Embryonic facial prominence (tissue), 1 donor: ENCODE measurements around the gene ANGPTL2.

ENCODE experiments used
- DNase-seq: peaks from one replicate; pipeline ENCODE4 v3.0.0-alpha.2; 2016; ENCODE audit errors: extremely low spot score

The ANGPTL2 gene

DNA sequence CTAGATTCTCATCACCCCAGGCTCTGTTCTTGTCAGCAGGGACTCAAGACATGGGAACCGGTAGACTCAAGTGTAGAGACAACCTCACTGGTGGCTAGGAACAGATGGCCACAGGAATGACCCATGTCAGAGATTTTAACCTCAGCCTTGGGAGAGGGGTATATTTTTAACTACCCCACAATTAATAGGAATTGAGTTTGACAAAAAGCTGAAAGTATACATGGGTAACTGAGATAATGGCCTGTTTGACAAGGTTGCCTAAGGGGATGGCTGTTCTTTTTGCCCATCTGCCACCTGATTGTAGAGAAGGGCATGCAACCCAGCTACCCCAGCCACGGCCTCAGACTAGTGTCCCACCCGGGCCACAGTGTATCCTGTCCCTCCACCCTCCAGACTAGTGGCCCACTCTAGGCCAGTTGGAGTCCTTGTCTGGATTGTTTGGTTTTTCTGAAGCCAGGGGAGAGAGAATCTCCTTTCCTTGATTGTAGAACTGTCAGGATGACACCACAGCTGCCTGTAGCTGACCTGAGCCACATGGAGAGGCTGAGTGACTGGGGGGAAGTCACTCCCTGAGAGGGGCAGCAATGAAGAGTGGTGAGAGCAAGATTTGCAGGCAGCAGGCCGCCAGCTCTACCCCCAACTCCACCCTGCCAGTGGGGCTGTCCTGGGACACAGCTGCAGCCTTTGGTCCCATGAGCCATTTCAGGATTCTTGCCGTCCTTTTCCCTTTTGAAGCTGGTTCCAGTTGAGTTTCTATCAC is 14.6 kb upstream of the ANGPTL2 start:
- DNase-seq = no peak

- no peak for DNase-seq
Observed at GRCh38 chr9:127136081-127136879, 13.8 kb upstream of the ANGPTL2 start.

DNA sequence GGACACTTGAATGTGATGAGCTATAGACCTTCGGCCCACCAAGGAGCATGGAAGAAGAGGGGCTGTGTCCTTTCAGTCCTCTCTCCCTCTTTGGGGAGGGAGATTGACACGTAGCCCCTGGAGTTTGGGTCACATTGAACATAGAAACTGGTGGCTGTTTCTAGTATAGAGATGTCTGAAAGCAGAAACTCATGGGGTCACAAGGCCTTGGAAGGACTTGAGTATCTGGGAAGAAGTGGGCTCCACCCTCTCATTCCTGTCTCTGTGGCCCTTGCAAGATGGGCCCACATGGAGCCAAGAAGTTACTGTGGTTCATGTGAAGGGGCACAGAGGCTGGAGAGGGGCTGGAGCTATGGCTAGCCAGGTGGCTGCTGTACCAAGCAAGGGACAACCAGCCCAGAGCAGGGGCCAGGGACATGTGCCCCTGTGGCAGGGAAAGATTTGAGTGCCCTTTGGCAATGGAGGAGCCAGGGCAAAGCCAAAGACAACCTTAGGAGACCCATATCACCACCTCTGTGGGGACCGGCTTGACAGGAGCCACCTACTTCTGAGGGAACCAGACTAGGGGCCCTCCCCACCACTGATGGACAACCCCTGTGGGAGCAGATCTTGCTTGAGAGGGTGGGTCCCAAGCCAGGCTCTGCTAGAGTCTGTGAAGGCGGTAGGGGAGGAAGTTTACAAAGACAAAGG is 12.8 kb upstream of the ANGPTL2 start:
- no peak for DNase-seq

GRCh38 chr9:127133739-127134167 is 11.3 kb upstream of the ANGPTL2 start:
- DNase-seq = no peak

DNA sequence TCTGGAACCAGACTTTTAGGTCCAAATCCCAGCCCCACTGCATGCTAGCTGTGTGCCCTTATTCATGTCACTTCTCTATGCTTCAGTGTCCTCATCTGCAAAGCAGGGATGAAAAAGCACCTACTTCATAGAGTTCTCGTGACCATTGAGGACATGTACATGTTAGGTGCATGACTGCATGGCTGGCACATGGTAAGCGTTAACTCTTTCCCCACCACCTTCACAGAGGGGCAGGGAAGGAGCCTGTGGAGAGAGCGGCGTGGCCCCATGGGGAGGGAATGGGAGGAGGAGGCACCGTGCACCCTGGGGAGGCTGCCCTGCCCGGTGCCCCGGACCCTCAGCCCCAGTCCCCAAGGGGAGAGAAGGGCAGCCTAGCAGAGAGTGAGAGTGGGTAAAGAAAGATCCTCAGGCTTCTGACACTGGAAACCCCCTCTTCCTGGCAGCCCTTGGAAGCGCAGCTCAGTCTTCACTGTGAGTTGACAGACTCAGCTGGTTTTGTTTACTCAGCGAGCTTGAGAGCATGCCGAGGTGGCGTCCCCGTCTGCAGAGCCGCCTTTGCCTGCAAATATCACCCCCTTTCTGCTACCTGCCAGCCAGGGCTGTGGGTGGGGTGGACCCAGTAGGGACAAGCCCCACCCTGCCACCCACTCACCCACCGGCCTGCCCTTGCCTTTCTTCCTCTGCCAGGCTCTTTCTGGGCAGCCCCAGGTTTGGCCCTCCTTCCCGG is 10.6 kb upstream of the ANGPTL2 start:
- DNase-seq = no peak

GRCh38 chr9:127132375-127132774 is 9.9 kb upstream of the ANGPTL2 start:
- no peak for DNase-seq

DNA sequence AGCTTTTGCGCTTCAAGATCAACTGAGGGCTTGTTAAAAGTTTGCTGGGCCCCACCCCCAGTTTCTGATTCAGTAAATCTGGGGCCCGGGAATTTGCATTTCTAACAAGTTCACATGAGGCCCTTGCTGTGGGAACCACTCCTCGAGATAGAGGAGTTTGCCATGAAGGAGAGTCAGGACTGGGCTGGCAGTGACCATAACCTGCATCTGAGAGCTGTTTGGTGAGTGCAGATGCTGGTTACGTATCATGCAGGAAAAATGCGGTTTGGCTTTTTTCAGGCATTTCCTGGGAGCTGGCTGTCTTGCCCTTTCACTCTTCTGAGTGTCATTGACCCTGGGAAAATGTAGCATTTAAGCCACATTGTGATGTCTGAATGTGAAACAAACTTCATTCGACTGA is 9.4 kb upstream of the ANGPTL2 start:
- DNase-seq = no peak

DNA sequence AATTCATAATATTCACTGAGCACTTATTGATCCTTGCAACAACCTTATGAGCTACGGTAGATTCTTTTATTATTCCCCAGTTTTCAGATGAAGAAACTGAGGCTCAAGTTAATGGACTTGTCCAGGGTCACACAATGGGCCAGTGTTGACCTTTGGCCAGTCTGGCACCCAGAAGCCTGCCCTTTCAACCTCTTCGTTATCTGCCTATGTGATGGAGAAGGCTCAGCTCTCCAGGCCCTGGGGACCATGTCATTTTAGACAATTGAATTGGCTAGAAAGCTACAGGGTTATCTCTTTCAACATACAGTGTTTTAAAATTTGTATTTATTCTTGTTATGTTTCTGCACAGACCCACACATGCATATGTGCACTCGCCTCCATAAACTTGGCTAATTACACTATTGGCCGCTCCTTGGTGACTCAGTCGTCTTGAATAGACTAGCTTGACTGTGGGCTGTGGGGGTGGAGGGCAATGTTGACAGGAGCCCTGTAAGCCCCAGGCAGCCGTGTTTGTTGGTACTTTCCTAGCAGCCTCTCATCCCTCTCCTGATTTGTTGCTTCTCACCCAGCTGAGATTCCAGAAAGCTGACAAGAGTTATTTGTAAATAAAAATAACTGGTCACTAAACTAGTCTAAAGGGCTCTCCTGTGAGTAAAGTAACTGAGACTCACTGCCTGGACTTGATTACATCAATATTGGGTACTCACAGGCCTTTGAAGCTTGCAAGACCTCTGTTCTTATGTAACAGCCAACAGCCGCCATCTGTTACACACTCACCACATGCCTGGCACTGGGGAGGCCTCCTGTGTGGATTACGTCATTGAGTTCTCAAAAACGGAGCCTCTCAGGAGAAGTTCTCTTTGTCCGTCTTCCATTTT is 8.5 kb upstream of the ANGPTL2 start:
- peak; percentile 58 for DNase-seq

DNA sequence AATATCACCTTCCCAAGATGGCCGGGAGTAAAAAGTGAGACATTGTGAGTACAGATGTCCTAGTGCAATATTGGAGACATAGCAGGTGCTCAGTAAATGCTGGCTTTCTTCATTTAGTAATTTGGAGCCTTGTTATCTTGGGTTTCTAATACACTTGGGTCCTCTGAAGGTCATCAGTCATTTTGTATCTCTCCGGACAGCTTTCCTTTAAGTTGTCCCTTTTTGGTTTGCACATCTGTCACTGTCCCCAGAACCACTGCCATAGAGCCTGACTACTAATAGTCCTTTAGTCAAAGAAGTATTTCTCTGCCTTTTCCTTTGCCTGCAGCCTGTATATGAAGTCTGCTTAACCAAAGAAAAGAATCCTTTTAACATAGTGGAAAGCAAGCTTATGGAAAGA is 7.8 kb upstream of the ANGPTL2 start:
- no peak for DNase-seq

- DNase-seq = no peak
Observed at GRCh38 chr9:127129718-127130085, 7.3 kb upstream of the ANGPTL2 start.

- no peak for DNase-seq
Observed at GRCh38 chr9:127129073-127129717, 6.8 kb upstream of the ANGPTL2 start.

DNA sequence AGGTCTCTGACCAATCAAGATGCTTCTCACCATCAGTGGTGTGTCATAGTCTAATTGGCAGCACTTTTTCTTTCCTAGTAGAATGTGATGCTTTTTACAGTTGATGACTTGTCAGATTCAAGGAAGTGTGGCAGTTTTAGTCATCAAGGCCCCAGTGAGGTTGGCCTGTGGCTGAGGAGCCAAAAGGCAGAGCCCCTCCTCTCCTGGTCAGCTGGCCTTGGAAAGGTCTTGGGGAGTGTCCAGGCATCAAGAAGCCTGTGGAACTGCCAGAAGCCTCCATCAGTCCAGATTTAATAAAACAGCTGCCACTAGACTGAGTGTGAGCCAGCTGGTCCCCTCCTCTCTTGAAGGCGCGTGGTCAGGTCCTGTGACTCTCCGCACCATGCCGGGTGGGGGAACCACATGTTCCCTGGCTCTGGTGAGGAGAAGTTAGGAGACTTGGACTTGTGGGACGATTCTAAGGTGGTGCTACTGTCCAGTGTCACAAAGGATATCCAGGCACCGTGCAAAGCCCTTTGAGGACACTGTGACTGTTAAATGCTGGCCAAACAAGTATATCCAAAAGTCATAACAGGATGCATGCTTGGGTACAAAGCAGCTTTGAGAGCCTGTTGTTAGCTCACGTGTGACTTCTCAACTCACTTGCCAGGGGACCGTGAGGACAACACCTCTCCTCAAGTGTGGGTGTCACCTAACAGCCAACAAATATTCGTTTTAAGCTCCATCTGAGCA is 6.1 kb upstream of the ANGPTL2 start:
- no peak for DNase-seq

- DNase-seq = no peak
Observed at GRCh38 chr9:127126971-127127370, 4.5 kb upstream of the ANGPTL2 start.

GRCh38 chr9:127124792-127125191 is 2.4 kb upstream of the ANGPTL2 start:
- DNase-seq = no peak

- no peak for DNase-seq
Observed at GRCh38 chr9:127124111-127124531, 1.7 kb upstream of the ANGPTL2 start.

GRCh38 chr9:127123064-127123890 is 842 bp upstream of the ANGPTL2 start:
- DNase-seq = no peak

DNA sequence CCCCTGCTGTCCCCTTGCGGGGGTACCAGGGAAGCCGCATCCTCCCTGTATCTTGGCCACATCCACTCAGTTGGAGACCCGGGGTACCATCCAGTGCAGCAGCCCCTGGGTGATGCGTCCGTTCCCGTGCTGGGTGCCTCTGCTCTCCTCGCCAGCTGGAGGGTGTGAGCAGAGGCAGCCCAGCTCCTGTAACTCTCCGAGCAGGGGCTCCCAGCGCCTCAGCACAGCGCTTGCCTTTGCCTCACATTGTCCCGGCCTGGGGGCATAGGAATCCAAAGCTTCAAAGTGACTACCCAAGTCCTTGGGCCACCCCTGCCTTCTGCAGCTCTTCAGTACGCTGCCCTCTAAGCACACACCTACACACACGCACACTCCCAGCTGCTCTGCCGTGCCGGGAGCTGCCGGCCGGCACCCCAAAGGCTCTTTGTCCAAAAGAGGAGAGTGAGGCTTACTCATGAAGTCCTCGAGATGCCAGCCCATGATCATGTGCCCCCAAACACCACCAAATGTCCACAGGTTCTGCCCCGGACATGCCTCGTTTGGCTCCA is 733 bp downstream of the ANGPTL2 start:
- no peak for DNase-seq

DNA sequence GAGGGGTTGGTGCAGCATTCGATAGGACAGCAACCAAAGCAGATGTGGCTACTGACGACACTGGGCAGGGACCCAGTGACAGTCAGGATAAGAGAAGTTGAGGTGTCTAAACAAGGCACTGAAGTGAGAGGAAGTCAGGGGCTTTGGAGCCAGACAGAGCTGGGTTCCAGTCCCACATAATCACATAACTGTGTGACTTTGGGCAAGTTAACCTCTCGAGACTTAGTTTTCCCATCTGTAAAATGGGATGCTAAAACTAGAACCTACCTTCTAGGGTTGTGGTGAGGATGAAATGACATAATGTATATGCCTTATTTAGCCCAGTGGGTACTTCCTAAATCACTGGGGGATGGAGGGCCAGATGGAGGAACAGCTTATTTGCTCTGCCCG is 3.1 kb downstream of the ANGPTL2 start:
- DNase-seq = no peak
